Calu3 (cell line): ENCODE measurements around the gene GAL3ST1. TPM values are rescaled to one million over a fixed set of nuclear protein-coding genes. Genes with fewer than 3 reads are reported as not detected.

Source experiments
- BruUV-seq: library from RNA; stranded (reverse); fragments of 400-500 nt; replicated peaks from 2 replicates; lab custom pipeline; 2021; lab: Mats Ljungman, UMichigan
- CTCF ChIA-PET: fragments of 300-600 bp; sonication (Branson Sonifier 250); formaldehyde crosslinking; loops from one replicate; lab custom pipeline; 2022; ENCODE audit warnings: antibody characterized with exemption; lab: Charles Lee
- DNase-seq: peaks from one replicate; pipeline ENCODE4 v3.0.0; 2022
- H3K27ac Mint-ChIP-seq: one replicate; pipeline ENCODE4 v1.8.0; 2022; ENCODE audit warnings: mixed read lengths; ENCODE audit not compliant: unreplicated experiment
- H3K27me3 Mint-ChIP-seq: one replicate; pipeline ENCODE4 v1.8.0; 2022; ENCODE audit warnings: mixed read lengths; ENCODE audit not compliant: unreplicated experiment
- H3K36me3 Mint-ChIP-seq: one replicate; pipeline ENCODE4 v1.8.0; 2022; ENCODE audit warnings: mild to moderate bottlenecking, moderate library complexity, mixed read lengths; ENCODE audit not compliant: insufficient read depth, unreplicated experiment
- H3K4me1 Mint-ChIP-seq: one replicate; pipeline ENCODE4 v1.8.0; 2022; ENCODE audit warnings: mild to moderate bottlenecking, low read depth, mixed read lengths; ENCODE audit not compliant: unreplicated experiment
- H3K4me3 Mint-ChIP-seq: one replicate; pipeline ENCODE4 v1.8.0; 2022; ENCODE audit warnings: mild to moderate bottlenecking, low read depth, moderate library complexity, mixed read lengths; ENCODE audit not compliant: unreplicated experiment
- H3K9me3 Mint-ChIP-seq: one replicate; pipeline ENCODE4 v1.8.0; 2022; ENCODE audit warnings: low read depth, mixed read lengths; ENCODE audit not compliant: unreplicated experiment
- CTCF ChIP-seq: fragments of 200-600 bp; IDR thresholded peaks from one replicate; pipeline ENCODE4 v1.8.0; 2022; ENCODE audit warnings: antibody characterized with exemption; ENCODE audit not compliant: unreplicated experiment
- intact Hi-C: fragments of 100-400 bp; cut with micrococcal nuclease; formaldehyde crosslinking; loops from one replicate; pipeline ENCODE4 v1.10.0; 2022; ENCODE audit not compliant: unreplicated experiment
- total RNA-seq: library from RNA; stranded (reverse); gene quantifications from 2 replicates; pipeline ENCODE4 v1.2.3, GENCODE V29; 2022

GAL3ST1 gene
- total RNA-seq, 1 experiment from 2014 or later: 6.5 TPM

- H3K27me3 Mint-ChIP-seq: no peaks in the 10 kb centered on the region
- CTCF ChIA-PET: interaction anchor here (0.7 kb wide), 1 partner anchor 74 kb away, joined by 3 read pairs; no protein-coding TSS in a partner anchor
- DNase-seq: no peak
- H3K27ac Mint-ChIP-seq: no peak overlapping the region
- no peaks in the 10 kb centered on the region for H3K36me3 Mint-ChIP-seq
- no peak overlapping the region for H3K4me3 Mint-ChIP-seq
- H3K4me1 Mint-ChIP-seq: peaks cover 10% of the 10 kb centered on the region
- H3K9me3 Mint-ChIP-seq: no peaks in the 10 kb centered on the region
- TF ChIP-seq CTCF: no peak
- BruUV-seq: no TSS peak
- intact Hi-C loops: no loop called here
These were observed 40.4 kb upstream of the GAL3ST1 start for GRCh38 chr22:30614879-30615278.

DNA sequence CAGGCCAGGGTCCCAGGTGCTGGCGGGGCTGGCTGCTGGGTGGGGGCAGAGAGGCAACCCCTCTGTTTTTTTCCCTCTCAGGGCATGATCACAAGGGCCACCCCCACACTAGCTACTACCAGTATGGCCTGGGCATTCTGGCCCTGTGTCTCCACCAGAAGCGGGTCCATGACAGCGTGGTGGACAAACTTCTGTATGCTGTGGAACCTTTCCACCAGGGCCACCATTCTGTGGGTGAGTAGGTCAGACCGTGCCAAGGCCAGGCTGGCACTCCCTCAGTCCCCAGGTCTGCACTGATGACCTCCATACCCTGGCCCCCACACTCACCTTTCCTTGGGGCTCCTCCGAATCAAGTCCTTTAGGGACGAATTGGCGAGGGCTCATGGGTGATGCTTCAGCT, 39.8 kb upstream of the GAL3ST1 start:
- DNase-seq: no peak
- CTCF ChIA-PET: interaction anchor here (0.7 kb wide), 1 partner anchor 73 kb away, joined by 3 read pairs; no protein-coding TSS in a partner anchor
- no peak overlapping the region for H3K4me3 Mint-ChIP-seq
- H3K27me3 Mint-ChIP-seq: no peaks in the 10 kb centered on the region
- intact Hi-C loops: no loop called here
- no peak for TF ChIP-seq CTCF
- no TSS peak for BruUV-seq
- H3K9me3 Mint-ChIP-seq: no peaks in the 10 kb centered on the region
- H3K4me1 Mint-ChIP-seq: peaks cover 16% of the 10 kb centered on the region
- H3K27ac Mint-ChIP-seq: no peak overlapping the region
- H3K36me3 Mint-ChIP-seq: no peaks in the 10 kb centered on the region

- Mint-ChIP-seq H3K27ac (no peak overlapping the region), H3K4me1 (peaks cover 30% of the 10 kb centered on the region), H3K9me3 (no peaks in the 10 kb centered on the region), H3K27me3 (no peaks in the 10 kb centered on the region), H3K4me3 (no peak overlapping the region), H3K36me3 (no peaks in the 10 kb centered on the region)
- TF ChIP-seq CTCF: no peak
- intact Hi-C loops: no loop called here
- no TSS peak for BruUV-seq
- CTCF ChIA-PET: interaction anchor here (1.2 kb wide), 1 partner anchor 142 kb away, joined by 3 read pairs; no protein-coding TSS in a partner anchor
- no peak for DNase-seq
These were observed 38.3 kb upstream of the GAL3ST1 start for GRCh38 chr22:30612789-30613188.

GRCh38 chr22:30611197-30611596, 36.7 kb upstream of the GAL3ST1 start:
- intact Hi-C loops: no loop called here
- no peak overlapping the region for H3K4me3 Mint-ChIP-seq
- peaks cover 45% of the 10 kb centered on the region for H3K4me1 Mint-ChIP-seq
- DNase-seq: no peak
- TF ChIP-seq CTCF: no peak
- CTCF ChIA-PET: no interaction called here
- H3K36me3 Mint-ChIP-seq: peaks cover 11% of the 10 kb centered on the region
- BruUV-seq: no TSS peak
- no peak overlapping the region for H3K27ac Mint-ChIP-seq
- H3K27me3 Mint-ChIP-seq: no peaks in the 10 kb centered on the region
- no peaks in the 10 kb centered on the region for H3K9me3 Mint-ChIP-seq
